ENCODE results near the gene TRAPPC2L.

DNA sequence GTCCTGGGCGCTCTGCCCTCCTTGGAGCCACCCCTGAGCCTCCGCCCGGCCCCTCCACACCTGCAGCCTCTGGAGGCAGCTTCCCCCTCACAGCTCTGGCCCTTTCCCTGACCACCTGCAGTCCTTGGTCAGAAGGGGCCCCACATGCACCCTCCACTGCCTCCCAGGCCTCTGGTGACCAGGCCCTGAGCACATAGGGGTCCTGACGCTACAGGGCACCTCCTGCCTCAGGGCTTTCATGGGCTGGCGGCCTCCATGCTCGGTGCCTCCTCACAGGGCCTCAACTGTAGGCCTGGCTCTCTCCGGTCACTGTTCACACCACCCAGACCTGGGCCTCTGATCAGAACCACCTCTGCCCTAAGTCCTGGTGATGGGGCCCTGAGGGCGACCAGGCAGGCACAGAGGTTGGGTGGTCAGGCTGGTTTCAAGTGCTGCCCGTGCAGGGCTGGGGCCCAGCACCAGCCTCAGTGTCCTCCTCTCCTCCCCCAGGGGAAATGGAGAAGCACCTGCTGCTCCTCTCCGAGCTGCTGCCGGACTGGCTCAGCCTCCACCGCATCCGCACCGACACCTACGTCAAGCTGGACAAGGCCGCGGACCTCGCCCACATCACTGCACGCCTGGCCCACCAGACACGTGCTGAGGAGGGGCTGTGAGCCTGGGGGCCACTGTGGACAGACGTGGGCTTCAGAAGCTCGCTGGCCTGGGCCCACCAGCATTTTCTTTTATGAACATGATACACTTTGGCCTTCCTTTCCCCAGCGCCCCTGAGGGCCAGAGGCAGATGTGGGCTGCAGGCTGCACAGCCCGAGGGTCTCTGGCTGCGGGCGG, 49.1 kb upstream of the TRAPPC2L start:
- TF ChIP-seq POLR2A (IDR thresholded peaks at IDR 0.05) = no peak
- TF ChIP-seq POLR2AphosphoS5 (IDR thresholded peaks at IDR 0.05) = no peak
